NT2/D1 (cell line): Measurements from ENCODE around the gene ZNF574.

Experiments
- SUZ12 ChIP-seq: IDR thresholded peaks from 2 replicates; pipeline ENCODE4 v1.6.1; 2011; ENCODE audit not compliant: insufficient read length, insufficient read depth; ENCODE audit errors: extremely low read depth
- YY1 ChIP-seq: IDR thresholded peaks from 2 replicates; pipeline ENCODE4 v1.6.1; 2011; ENCODE audit not compliant: insufficient read length, insufficient read depth
- ZNF274 ChIP-seq: IDR thresholded peaks from 2 replicates; pipeline ENCODE4 v1.6.1; 2011; ENCODE audit warnings: mild to moderate bottlenecking, low read depth, low read length

GRCh38 chr19:42089772-42090171, 13.8 kb downstream of the ZNF574 start:
- TF ChIP-seq SUZ12: no peak
- TF ChIP-seq YY1: no peak
- TF ChIP-seq ZNF274: no peak
